ENCODE results near the gene HUNK.

- TF ChIP-seq, protein P1, sequence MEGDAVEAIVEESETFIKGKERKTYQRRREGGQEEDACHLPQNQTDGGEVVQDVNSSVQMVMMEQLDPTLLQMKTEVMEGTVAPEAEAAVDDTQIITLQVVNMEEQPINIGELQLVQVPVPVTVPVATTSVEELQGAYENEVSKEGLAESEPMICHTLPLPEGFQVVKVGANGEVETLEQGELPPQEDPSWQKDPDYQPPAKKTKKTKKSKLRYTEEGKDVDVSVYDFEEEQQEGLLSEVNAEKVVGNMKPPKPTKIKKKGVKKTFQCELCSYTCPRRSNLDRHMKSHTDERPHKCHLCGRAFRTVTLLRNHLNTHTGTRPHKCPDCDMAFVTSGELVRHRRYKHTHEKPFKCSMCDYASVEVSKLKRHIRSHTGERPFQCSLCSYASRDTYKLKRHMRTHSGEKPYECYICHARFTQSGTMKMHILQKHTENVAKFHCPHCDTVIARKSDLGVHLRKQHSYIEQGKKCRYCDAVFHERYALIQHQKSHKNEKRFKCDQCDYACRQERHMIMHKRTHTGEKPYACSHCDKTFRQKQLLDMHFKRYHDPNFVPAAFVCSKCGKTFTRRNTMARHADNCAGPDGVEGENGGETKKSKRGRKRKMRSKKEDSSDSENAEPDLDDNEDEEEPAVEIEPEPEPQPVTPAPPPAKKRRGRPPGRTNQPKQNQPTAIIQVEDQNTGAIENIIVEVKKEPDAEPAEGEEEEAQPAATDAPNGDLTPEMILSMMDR (IDR thresholded peaks at IDR 0.05; ENCODE audit: low read depth, low read length), result no peak
- TF ChIP-seq POLR2A (IDR thresholded peaks at IDR 0.05; ENCODE audit: extremely low read depth, insufficient read length) (no peak), MAX (IDR thresholded peaks at IDR 0.05; ENCODE audit: low read depth, low read length) (no peak), MYC (IDR thresholded peaks at IDR 0.05; ENCODE audit: low read depth, low read length) (no peak)
These were observed 127.1 kb downstream of the HUNK start for GRCh38 chr21:31999810-32000468.
